ENCODE measurements around the gene C8G. TPM values are rescaled to one million over a fixed set of nuclear protein-coding genes. Genes with fewer than 3 reads are reported as not detected.

The C8G gene
- total and polyA plus RNA-seq, 2 of the 4 experiments (the other 2 are of a cell fraction): 0.80 TPM; not detected in 1

DNA sequence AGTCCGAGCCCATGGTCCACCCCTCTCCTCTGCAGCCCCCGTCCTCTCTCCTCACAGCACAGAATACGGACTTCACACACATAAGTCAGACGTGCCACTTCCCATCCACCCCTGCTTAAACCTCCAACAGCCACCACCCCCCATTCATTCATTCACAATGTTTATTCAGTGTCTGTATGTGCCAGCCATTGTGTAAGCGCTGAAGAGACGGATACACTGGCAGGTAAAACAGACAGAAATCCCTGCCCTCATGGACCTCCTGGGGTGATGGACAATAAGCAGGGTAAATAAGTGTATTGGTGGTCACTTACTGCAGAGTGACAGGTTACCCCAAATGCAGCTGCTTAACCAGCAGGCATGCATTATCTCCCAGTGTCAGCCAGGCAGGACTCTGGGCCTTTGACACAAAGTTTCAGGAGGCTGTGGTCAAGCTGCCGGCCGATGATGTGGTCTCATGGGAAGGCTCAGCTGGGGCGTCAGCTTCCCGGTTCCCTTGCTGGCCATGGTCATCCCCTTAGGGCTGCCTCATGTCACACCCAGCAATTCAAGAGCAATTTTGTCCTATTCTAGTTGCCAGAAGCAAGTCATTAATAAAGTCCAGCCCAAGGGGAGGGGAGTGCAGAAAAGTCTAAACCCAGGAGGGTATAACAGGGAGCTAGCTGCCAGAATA is 45.3 kb downstream of the C8G start:
- no peaks in the 10 kb centered on the region for H4K20me1 ChIP-seq (ENCODE audit: insufficient read depth, low read length)
- no peak overlapping the region for H2AK5ac ChIP-seq (ENCODE audit: low read depth, low read length)
- intact Hi-C loops (cut with micrococcal nuclease): no loop called here
- in situ Hi-C loops (cut with MboI; ENCODE audit: low sequenced_read_pairs): no loop called here
- H3K4me2 ChIP-seq (ENCODE audit: low read depth, low read length): no peak overlapping the region
- H4K8ac ChIP-seq (ENCODE audit: low read depth in 2 of 2, low read length in 2 of 2): no peak overlapping the region
- H3K27ac ChIP-seq (ENCODE audit: insufficient read depth, low read length): no peak overlapping the region
- H3K14ac ChIP-seq (replicated peaks; ENCODE audit: low read depth, low read length): no peak overlapping the region
- no peak overlapping the region for H2AFZ ChIP-seq (replicated peaks; ENCODE audit: low read length, poor library complexity)
- DNase-seq (no peak), ATAC-seq (ENCODE audit: low read depth) (no peak)
- H3K36me3 ChIP-seq (ENCODE audit: control insufficient read depth, insufficient read depth, low read length): peaks cover 5% of the 10 kb centered on the region; the same call in 1 of the 2 replicates
- WGBS, 2 experiments (ENCODE audit: extremely low coverage in 2 of 2, insufficient read length in 1 of 2): 47% methylated on average over 3 of the region's 10 CpGs; no CpG with 5 or more reads in 1 of the 2 experiments
- no peak overlapping the region for H2BK5ac ChIP-seq (ENCODE audit: low read depth, low read length, poor library complexity, severe bottlenecking)
- dilution Hi-C loops (cut with HindIII; ENCODE audit: low sequenced_read_pairs, unreplicated experiment): no loop called here
- no peak overlapping the region for H3K56ac ChIP-seq (ENCODE audit: extremely low read depth, insufficient read depth, low read length)
- no peak overlapping the region for H2BK15ac ChIP-seq (ENCODE audit: low read depth, low read length)
- BruUV-seq (replicated peaks): no TSS peak
- H3K9ac ChIP-seq (ENCODE audit: low read depth, low read length): no peak overlapping the region
- H3K18ac ChIP-seq (ENCODE audit: low read depth, low read length): no peak overlapping the region
- no peak overlapping the region for H2AK9ac ChIP-seq (replicated peaks; ENCODE audit: low read depth, low read length, poor library complexity)
- peaks cover 3% of the 10 kb centered on the region; the same call in 1 of the 2 replicates for H3K9me1 ChIP-seq (ENCODE audit: insufficient read depth, low read length)
- no peak overlapping the region for H2BK120ac ChIP-seq (ENCODE audit: low read depth, low read length)
- peaks cover 7% of the 10 kb centered on the region for H3K4me1 ChIP-seq (ENCODE audit: control insufficient read depth, insufficient read depth, low read length)
- H3K4ac ChIP-seq (ENCODE audit: low read depth, low read length): no peak overlapping the region
- peaks cover 6 to 16% of the 10 kb centered on the region in 2 experiments; a peak in 3 of 4 replicates for H3K79me1 ChIP-seq (ENCODE audit: low read depth in 1 of 2, low read length in 2 of 2)
- TF ChIP-seq MXI1 (IDR thresholded peaks at IDR 0.05; ENCODE audit: borderline replicate concordance, low read depth, low read length) (no peak), CHD1 (IDR thresholded peaks at IDR 0.05; ENCODE audit: low read depth, low read length) (no peak), SMC3 (IDR thresholded peaks at IDR 0.05; ENCODE audit: low read depth, low read length) (no peak), MAZ (IDR thresholded peaks at IDR 0.05; ENCODE audit: borderline replicate concordance, low read depth, low read length) (no peak)
- H3K23ac ChIP-seq (ENCODE audit: low read depth, low read length): no peak overlapping the region
- no peak overlapping the region for H3K4me3 ChIP-seq (ENCODE audit: insufficient read depth, low read depth, low read length)
- H4K91ac ChIP-seq (ENCODE audit: insufficient read depth, low read depth, low read length): no peak overlapping the region
- H3K27me3 ChIP-seq (ENCODE audit: control insufficient read depth, insufficient read depth, low read length): peaks cover 28% of the 10 kb centered on the region
- no peak overlapping the region for H4K5ac ChIP-seq (ENCODE audit: low read depth, low read length)
- peaks cover 6% of the 10 kb centered on the region for H3K9me3 ChIP-seq (ENCODE audit: control insufficient read depth, insufficient read depth, low read length)
- H2BK20ac ChIP-seq (ENCODE audit: low read depth, low read length): no peak overlapping the region
- ChIA-PET CTCF (no interaction called here), POLR2A (ENCODE audit: unreplicated experiment) (no interaction called here)

Data from IMR-90 (cell line).